SJSA1 (cell line): Measurements from ENCODE around the gene NFE2L3. TPM values are rescaled to one million over a fixed set of nuclear protein-coding genes. Genes with fewer than 3 reads are reported as not detected.
"Not testable (repeated sequence)": the region's sequence is repeated elsewhere in the genome, so short reads cannot be mapped to it uniquely, and the experiment has no call there.

Experiments
- DNase-seq, 2 experiments: peaks; one replicate each; pipeline ENCODE4 v3.0.0-alpha.2; 2015 to 2020; ENCODE audit warnings: low spot score in 2 of 2, low read depth in 1 of 2
- H3K27ac ChIP-seq: fragments of 250-450 bp; sonication (Bioruptor Pico); 2 replicates; pipeline ENCODE4 v1.5.1; 2020; ENCODE audit warnings: mild to moderate bottlenecking, moderate library complexity
- H3K27me3 ChIP-seq: fragments of 250-450 bp; sonication (Bioruptor Pico); replicated peaks from 2 replicates; pipeline ENCODE4 v1.5.1; 2020; ENCODE audit warnings: mild to moderate bottlenecking, moderate library complexity
- H3K36me3 ChIP-seq: fragments of 250-450 bp; sonication (Bioruptor Pico); 2 replicates; pipeline ENCODE4 v1.5.1; 2020; ENCODE audit warnings: mild to moderate bottlenecking
- H3K4me1 ChIP-seq: fragments of 250-450 bp; sonication (Bioruptor Pico); replicated peaks from 2 replicates; pipeline ENCODE4 v1.6.1; 2021; ENCODE audit warnings: mild to moderate bottlenecking
- H3K4me3 ChIP-seq: fragments of 250-450 bp; sonication (Bioruptor Pico); 2 replicates; pipeline ENCODE4 v1.5.1; 2020; ENCODE audit warnings: mild to moderate bottlenecking
- H3K9me3 ChIP-seq: fragments of 250-450 bp; sonication (Bioruptor Pico); replicated peaks from 2 replicates; pipeline ENCODE4 v1.5.1; 2020; ENCODE audit warnings: mild to moderate bottlenecking
- total RNA-seq: library from RNA; depleted of rRNA; stranded (reverse); fragments of >200 nt; shearing (Covaris generic); gene quantifications from 2 replicates; pipeline ENCODE4 v1.2.3, GENCODE V29; 2014

Gene NFE2L3
- total RNA-seq, 1 experiment from 2014 or later = 17.1 TPM

- Histone ChIP-seq H3K4me3 (no peak overlapping the region), H3K27ac (no peak overlapping the region), H3K36me3 (no peaks in the 10 kb centered on the region), H3K9me3 (no peaks in the 10 kb centered on the region), H3K27me3 (0 out of 2 replicates have a peak, but pooled peaks cover 1% of the 10 kb centered on the region), H3K4me1 (no peaks in the 10 kb centered on the region)
- no peak for DNase-seq
Observed at GRCh38 chr7:26167303-26167934, 15.4 kb downstream of the NFE2L3 start.

GRCh38 chr7:26168458-26169023, 16.5 kb downstream of the NFE2L3 start:
- no peak overlapping the region for H3K27ac ChIP-seq
- 0 out of 2 replicates have a peak, but pooled peaks cover 2% of the 10 kb centered on the region for H3K27me3 ChIP-seq
- H3K36me3 ChIP-seq = no peaks in the 10 kb centered on the region
- no peak for DNase-seq
- no peaks in the 10 kb centered on the region for H3K9me3 ChIP-seq
- H3K4me3 ChIP-seq = no peak overlapping the region
- no peaks in the 10 kb centered on the region for H3K4me1 ChIP-seq

GRCh38 chr7:26169271-26169670, 17.3 kb downstream of the NFE2L3 start:
- Histone ChIP-seq H3K27me3 (0 out of 2 replicates have a peak, but pooled peaks cover 2% of the 10 kb centered on the region), H3K4me1 (no peaks in the 10 kb centered on the region), H3K4me3 (no peak overlapping the region), H3K36me3 (no peaks in the 10 kb centered on the region), H3K9me3 (no peaks in the 10 kb centered on the region), H3K27ac (no peak overlapping the region)
- no peak for DNase-seq

- no peak overlapping the region for H3K4me3 ChIP-seq
- no peaks in the 10 kb centered on the region for H3K36me3 ChIP-seq
- H3K4me1 ChIP-seq = no peaks in the 10 kb centered on the region
- H3K27me3 ChIP-seq = 0 out of 2 replicates have a peak, but pooled peaks cover 2% of the 10 kb centered on the region
- no peak overlapping the region for H3K27ac ChIP-seq
- DNase-seq = no peak
- no peaks in the 10 kb centered on the region for H3K9me3 ChIP-seq
Observed at GRCh38 chr7:26170663-26171062, 18.7 kb downstream of the NFE2L3 start.

- Histone ChIP-seq H3K9me3 (no peaks in the 10 kb centered on the region), H3K4me3 (no peak overlapping the region), H3K36me3 (no peaks in the 10 kb centered on the region), H3K27me3 (0 out of 2 replicates have a peak, but pooled peaks cover 2% of the 10 kb centered on the region), H3K4me1 (no peaks in the 10 kb centered on the region), H3K27ac (no peak overlapping the region)
- no peak for DNase-seq
Observed at GRCh38 chr7:26171601-26172000, 19.6 kb downstream of the NFE2L3 start.

- no peak overlapping the region for H3K27ac ChIP-seq
- H3K4me3 ChIP-seq = no peak overlapping the region
- H3K27me3 ChIP-seq = 0 out of 2 replicates have a peak, but pooled peaks cover 2% of the 10 kb centered on the region
- H3K9me3 ChIP-seq = no peaks in the 10 kb centered on the region
- H3K4me1 ChIP-seq = no peaks in the 10 kb centered on the region
- no peaks in the 10 kb centered on the region for H3K36me3 ChIP-seq
- no peak for DNase-seq
Observed at GRCh38 chr7:26172048-26172447, 20.1 kb downstream of the NFE2L3 start.

- not testable (repeated sequence) for H3K27me3 ChIP-seq, H3K4me1 ChIP-seq, H3K4me3 ChIP-seq, H3K36me3 ChIP-seq, DNase-seq, H3K9me3 ChIP-seq, H3K27ac ChIP-seq
Observed at GRCh38 chr7:26175903-26176302, 23.9 kb downstream of the NFE2L3 start.

- DNase-seq, H3K4me1 ChIP-seq, H3K9me3 ChIP-seq, H3K36me3 ChIP-seq, H3K27me3 ChIP-seq, H3K27ac ChIP-seq, H3K4me3 ChIP-seq: not testable (repeated sequence)
Observed at GRCh38 chr7:26176696-26177095, 24.7 kb downstream of the NFE2L3 start.

GRCh38 chr7:26177269-26177668, 25.3 kb downstream of the NFE2L3 start:
- not testable (repeated sequence) for H3K27ac ChIP-seq, H3K9me3 ChIP-seq, H3K4me3 ChIP-seq, DNase-seq, H3K4me1 ChIP-seq, H3K36me3 ChIP-seq, H3K27me3 ChIP-seq

- H3K27ac ChIP-seq = no peak overlapping the region
- H3K36me3 ChIP-seq = no peaks in the 10 kb centered on the region
- DNase-seq = no peak
- H3K9me3 ChIP-seq = no peaks in the 10 kb centered on the region
- H3K27me3 ChIP-seq = no peaks in the 10 kb centered on the region
- H3K4me3 ChIP-seq = no peak overlapping the region
- H3K4me1 ChIP-seq = no peaks in the 10 kb centered on the region
Observed at GRCh38 chr7:26178272-26178960, 26.4 kb downstream of the NFE2L3 start.

GRCh38 chr7:26179422-26179821, 27.4 kb downstream of the NFE2L3 start:
- Histone ChIP-seq H3K4me3 (no peak overlapping the region), H3K27ac (no peak overlapping the region), H3K4me1 (no peaks in the 10 kb centered on the region), H3K9me3 (no peaks in the 10 kb centered on the region), H3K27me3 (no peaks in the 10 kb centered on the region), H3K36me3 (no peaks in the 10 kb centered on the region)
- DNase-seq = no peak

GRCh38 chr7:26179826-26180497, 28.0 kb downstream of the NFE2L3 start:
- DNase-seq = no peak
- Histone ChIP-seq H3K27me3 (no peaks in the 10 kb centered on the region), H3K4me3 (no peak overlapping the region)

GRCh38 chr7:26180792-26181198, 28.8 kb downstream of the NFE2L3 start:
- no peak for DNase-seq
- no peak overlapping the region for H3K4me3 ChIP-seq
- no peaks in the 10 kb centered on the region for H3K27me3 ChIP-seq
- no peaks in the 10 kb centered on the region for H3K4me1 ChIP-seq
- no peak overlapping the region for H3K27ac ChIP-seq
- no peaks in the 10 kb centered on the region for H3K36me3 ChIP-seq
- no peaks in the 10 kb centered on the region for H3K9me3 ChIP-seq

More at GRCh38 chr7:26179826-26180497, 28.0 kb downstream of the NFE2L3 start:
- Histone ChIP-seq H3K9me3 (no peaks in the 10 kb centered on the region), H3K36me3 (no peaks in the 10 kb centered on the region), H3K4me1 (no peaks in the 10 kb centered on the region), H3K27ac (no peak overlapping the region)
